GM19324 (cell line): ENCODE results near the gene RHBDL3.
"Not testable (repeated sequence)": the region's sequence is repeated elsewhere in the genome, so short reads cannot be mapped to it uniquely, and the experiment has no call there.

Experiments used
- ATAC-seq: cut with Tn5 transposase; IDR thresholded peaks from one replicate; pipeline ENCODE4 v1.9.1; 2021; ENCODE audit warnings: mild to moderate bottlenecking, moderate library complexity; ENCODE audit not compliant: unreplicated experiment, low FRiP score

The RHBDL3 gene

GRCh38 chr17:32288615-32289014 is 23.0 kb downstream of the RHBDL3 start:
- ATAC-seq, result no peak

- no peak for ATAC-seq
Measured at GRCh38 chr17:32289471-32290070, 23.9 kb downstream of the RHBDL3 start.

GRCh38 chr17:32292094-32292493 is 26.5 kb downstream of the RHBDL3 start:
- ATAC-seq, result no peak

GRCh38 chr17:32297424-32297823 is 31.8 kb downstream of the RHBDL3 start:
- ATAC-seq, result no peak

- ATAC-seq, result no peak
Measured at GRCh38 chr17:32297860-32298259, 32.2 kb downstream of the RHBDL3 start.

- ATAC-seq, result no peak
Measured at GRCh38 chr17:32298298-32298697, 32.7 kb downstream of the RHBDL3 start.

- no peak for ATAC-seq
Measured at GRCh38 chr17:32298721-32299579, 33.3 kb downstream of the RHBDL3 start.

GRCh38 chr17:32299580-32300164 is 34.0 kb downstream of the RHBDL3 start:
- ATAC-seq, result no peak

- ATAC-seq, result no peak
Measured at GRCh38 chr17:32302037-32302436, 36.4 kb downstream of the RHBDL3 start.

- ATAC-seq, result no peak
Measured at GRCh38 chr17:32302860-32303649, 37.4 kb downstream of the RHBDL3 start.

- ATAC-seq, result no peak
Measured at GRCh38 chr17:32303781-32304288, 38.2 kb downstream of the RHBDL3 start.

GRCh38 chr17:32305049-32305448 is 39.4 kb downstream of the RHBDL3 start:
- ATAC-seq, result no peak

- no peak for ATAC-seq
Measured at GRCh38 chr17:32307658-32308057, 42.0 kb downstream of the RHBDL3 start.

- no peak for ATAC-seq
Measured at GRCh38 chr17:32311028-32311536, 45.5 kb downstream of the RHBDL3 start.

GRCh38 chr17:32314636-32315035 is 49.0 kb downstream of the RHBDL3 start:
- ATAC-seq, result no peak

GRCh38 chr17:32315171-32315570 is 49.5 kb downstream of the RHBDL3 start:
- no peak for ATAC-seq

GRCh38 chr17:32316653-32317052 is 51.0 kb downstream of the RHBDL3 start:
- not testable (repeated sequence) for ATAC-seq

GRCh38 chr17:32317353-32317752 is 51.7 kb downstream of the RHBDL3 start:
- no peak for ATAC-seq

GRCh38 chr17:32318071-32318470 is 52.4 kb downstream of the RHBDL3 start:
- ATAC-seq, result no peak

- ATAC-seq, result no peak
Measured at GRCh38 chr17:32319548-32319905, 53.9 kb downstream of the RHBDL3 start.
